HG02870 (cell line): ENCODE data around the gene ADCY9.
"Not testable (repeated sequence)": the region's sequence is repeated elsewhere in the genome, so short reads cannot be mapped to it uniquely, and the experiment has no call there.

Experiments
- ATAC-seq: cut with Tn5 transposase; IDR thresholded peaks from one replicate; pipeline ENCODE4 v1.9.1; 2021; ENCODE audit warnings: mild to moderate bottlenecking, moderate library complexity; ENCODE audit not compliant: unreplicated experiment

Gene ADCY9

DNA sequence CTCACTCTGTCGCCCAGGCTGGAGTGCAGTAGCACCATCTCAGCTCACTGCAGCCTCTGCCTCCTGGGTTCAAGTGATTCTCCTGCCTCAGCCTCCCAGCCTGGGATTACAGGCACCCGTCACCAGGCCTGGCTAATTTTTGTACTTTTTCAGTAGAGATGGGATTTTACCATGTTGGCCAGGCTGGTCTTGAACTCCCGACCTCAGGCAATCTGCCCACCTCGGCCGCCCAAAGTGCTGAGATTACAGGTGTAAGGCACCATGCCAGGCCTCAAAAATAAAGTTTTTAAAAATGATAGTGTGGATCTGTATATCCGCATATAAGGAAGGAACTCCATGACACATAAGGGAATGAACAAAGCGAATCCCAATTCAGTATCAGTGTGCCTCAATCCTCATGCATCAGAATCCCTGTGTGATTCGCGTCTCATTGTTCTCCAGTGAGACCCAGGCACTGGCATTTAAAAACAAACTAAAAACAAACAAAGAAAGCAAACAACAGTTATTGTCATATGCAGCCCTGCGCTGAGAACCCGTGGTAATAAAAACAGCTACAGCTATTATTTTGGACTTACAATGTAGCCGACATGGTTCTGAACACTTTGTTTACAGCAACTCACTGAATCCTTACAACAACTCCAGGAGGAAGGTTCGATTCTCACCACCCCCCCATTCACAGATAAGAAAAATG is 181.6 kb downstream of the ADCY9 start:
- no peak for ATAC-seq

- not testable (repeated sequence) for ATAC-seq
Measured at GRCh38 chr16:3927147-3927546, 189.1 kb downstream of the ADCY9 start.

DNA sequence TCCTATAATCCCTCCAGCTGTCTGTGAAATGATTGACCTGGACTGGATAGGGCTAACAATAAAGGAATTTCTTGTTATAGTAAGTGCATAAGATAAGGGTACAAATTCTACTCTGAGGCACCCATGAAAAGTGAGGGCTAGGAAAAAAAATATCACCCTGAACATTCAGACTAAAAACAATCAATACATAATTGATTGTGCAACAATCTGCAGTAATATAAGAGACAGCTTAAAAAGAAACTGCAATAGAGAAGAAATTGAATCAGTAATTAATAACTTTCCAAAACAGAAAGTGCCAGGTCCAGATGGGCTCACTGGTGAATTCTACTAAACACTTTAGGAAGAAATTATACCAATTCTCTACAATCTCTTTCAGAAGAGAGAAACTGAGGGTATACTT is 191.5 kb downstream of the ADCY9 start:
- ATAC-seq, result no peak

GRCh38 chr16:3922241-3922640 is 194.0 kb downstream of the ADCY9 start:
- no peak for ATAC-seq

DNA sequence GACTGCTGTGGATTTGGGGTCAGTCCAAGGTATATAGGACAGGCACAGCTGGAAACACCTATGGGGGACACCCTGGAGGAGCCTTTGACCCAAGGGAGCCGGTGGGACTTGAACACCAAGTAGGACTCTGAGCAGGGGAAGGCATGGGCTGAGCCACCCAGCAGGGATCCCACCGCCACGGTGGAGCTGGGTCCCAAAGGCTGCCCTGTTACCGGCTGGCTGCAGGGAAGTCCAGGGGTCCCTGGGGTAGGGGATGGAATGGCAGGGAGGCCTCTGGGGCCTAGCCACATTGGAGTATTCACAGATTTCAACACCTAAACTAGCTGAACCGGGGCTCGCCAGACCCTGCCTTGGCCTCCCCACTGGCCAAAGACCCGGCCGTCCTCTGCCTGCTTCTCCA is 196.0 kb downstream of the ADCY9 start:
- ATAC-seq, result no peak

- ATAC-seq, result no peak
Measured at GRCh38 chr16:3919413-3919812, 196.8 kb downstream of the ADCY9 start.

- no peak for ATAC-seq
Measured at GRCh38 chr16:3915426-3916260, 200.6 kb downstream of the ADCY9 start.

GRCh38 chr16:3912897-3913296 is 203.3 kb downstream of the ADCY9 start:
- ATAC-seq, result no peak
